ENCODE results near the gene NTHL1. TPM values are rescaled to one million over a fixed set of nuclear protein-coding genes. Genes with fewer than 3 reads are reported as not detected.
A peak's percentile ranks its signal among the peaks of the same experiment; 100 is the strongest.

Gene NTHL1
- total RNA-seq, 4 donors from 2014 or later, result 22.8 to 56.7 (median 28.1) TPM

GRCh38 chr16:2001035-2001434 is 46.6 kb downstream of the NTHL1 start:
- no peak overlapping the region for H3K27ac ChIP-seq
- peaks cover 20 to 76% (median 23%) of the 10 kb centered on the region in 3 donors for H3K36me3 ChIP-seq
- whole genome bisulfite sequencing, 2 donors, result 90 to 97% methylated on average over 11 to 19 of the region's 19 CpGs
- TF ChIP-seq POLR2A (IDR thresholded peaks at IDR 0.05) (no peak), EP300 (IDR thresholded peaks at IDR 0.05) (no peak)
- TF ChIP-seq, protein P1, sequence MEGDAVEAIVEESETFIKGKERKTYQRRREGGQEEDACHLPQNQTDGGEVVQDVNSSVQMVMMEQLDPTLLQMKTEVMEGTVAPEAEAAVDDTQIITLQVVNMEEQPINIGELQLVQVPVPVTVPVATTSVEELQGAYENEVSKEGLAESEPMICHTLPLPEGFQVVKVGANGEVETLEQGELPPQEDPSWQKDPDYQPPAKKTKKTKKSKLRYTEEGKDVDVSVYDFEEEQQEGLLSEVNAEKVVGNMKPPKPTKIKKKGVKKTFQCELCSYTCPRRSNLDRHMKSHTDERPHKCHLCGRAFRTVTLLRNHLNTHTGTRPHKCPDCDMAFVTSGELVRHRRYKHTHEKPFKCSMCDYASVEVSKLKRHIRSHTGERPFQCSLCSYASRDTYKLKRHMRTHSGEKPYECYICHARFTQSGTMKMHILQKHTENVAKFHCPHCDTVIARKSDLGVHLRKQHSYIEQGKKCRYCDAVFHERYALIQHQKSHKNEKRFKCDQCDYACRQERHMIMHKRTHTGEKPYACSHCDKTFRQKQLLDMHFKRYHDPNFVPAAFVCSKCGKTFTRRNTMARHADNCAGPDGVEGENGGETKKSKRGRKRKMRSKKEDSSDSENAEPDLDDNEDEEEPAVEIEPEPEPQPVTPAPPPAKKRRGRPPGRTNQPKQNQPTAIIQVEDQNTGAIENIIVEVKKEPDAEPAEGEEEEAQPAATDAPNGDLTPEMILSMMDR (IDR thresholded peaks at IDR 0.05), result no peak
- H3K4me1 ChIP-seq, result peaks cover 0 to 31% (median 24%) of the 10 kb centered on the region in 4 donors
- no peaks in the 10 kb centered on the region for H3K27me3 ChIP-seq
- no peaks in the 10 kb centered on the region for H3K9me3 ChIP-seq
- no peak for DNase-seq (ENCODE audit: low spot score in 2 of 2)
- H3K4me3 ChIP-seq, result no peak overlapping the region

DNA sequence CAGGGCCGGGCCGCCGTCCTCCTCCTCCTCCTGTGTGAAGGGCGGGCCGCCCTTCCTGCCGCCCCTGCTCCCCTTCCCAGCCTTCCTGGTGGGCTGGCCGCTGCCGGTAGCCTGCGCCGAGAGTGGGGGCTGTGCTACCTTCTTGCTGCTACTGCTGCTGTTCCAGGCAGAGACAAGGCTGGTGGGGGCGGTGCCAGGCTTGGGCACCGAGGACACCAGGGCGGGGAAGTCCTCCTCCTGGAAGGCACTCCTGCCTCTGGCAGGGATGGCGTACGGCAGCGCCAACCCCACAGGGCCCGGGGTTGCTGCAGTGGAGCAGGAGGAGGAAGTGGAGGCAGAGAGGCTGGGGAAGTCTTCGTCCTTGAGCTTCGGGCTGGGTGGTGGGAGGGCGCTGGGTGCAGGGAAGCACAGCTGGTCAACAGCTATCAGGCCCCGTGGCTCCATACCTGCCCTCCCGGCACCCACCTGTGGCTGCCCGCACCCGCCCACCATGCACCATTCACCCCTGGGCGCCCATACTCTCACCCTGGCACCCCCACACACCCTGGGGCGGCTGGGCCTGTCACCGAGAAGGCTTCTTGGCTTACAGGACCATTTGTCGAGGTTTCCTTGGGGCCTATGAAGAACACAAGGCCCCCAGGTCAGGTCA is 47.6 kb downstream of the NTHL1 start:
- Histone ChIP-seq H3K9me3 (no peaks in the 10 kb centered on the region), H3K4me3 (no peak overlapping the region), H3K27me3 (no peaks in the 10 kb centered on the region), H3K27ac (no peak overlapping the region), H3K4me1 (peaks cover 0 to 21% (median 14%) of the 10 kb centered on the region in 4 donors), H3K36me3 (peaks cover 20 to 78% (median 23%) of the 10 kb centered on the region in 3 donors)
- TF ChIP-seq EP300 (IDR thresholded peaks at IDR 0.05) (no peak), POLR2A (IDR thresholded peaks at IDR 0.05) (no peak)
- TF ChIP-seq, protein P1 (IDR thresholded peaks at IDR 0.05), result no peak
- no peak for DNase-seq (ENCODE audit: low spot score in 2 of 2)
- WGBS, 2 donors, result 89 to 90% methylated on average over 23 of the region's 28 CpGs

GRCh38 chr16:1998852-1999801 is 48.5 kb downstream of the NTHL1 start:
- peaks cover 20 to 78% (median 23%) of the 10 kb centered on the region in 3 donors for H3K36me3 ChIP-seq
- 83 to 92% methylated on average over 25 to 27 of the region's 39 CpGs for WGBS, 2 donors
- no peak for DNase-seq (ENCODE audit: low spot score in 2 of 2)
- peaks cover 0 to 12% (median 6%) of the 10 kb centered on the region in 4 donors for H3K4me1 ChIP-seq
- TF ChIP-seq, protein P1 (IDR thresholded peaks at IDR 0.05), result no peak
- TF ChIP-seq EP300 (IDR thresholded peaks at IDR 0.05) (no peak), POLR2A (IDR thresholded peaks at IDR 0.05) (no peak)
- no peaks in the 10 kb centered on the region for H3K27me3 ChIP-seq
- H3K9me3 ChIP-seq, result no peaks in the 10 kb centered on the region
- no peak overlapping the region for H3K27ac ChIP-seq
- no peak overlapping the region for H3K4me3 ChIP-seq

GRCh38 chr16:1998360-1998835 is 49.2 kb downstream of the NTHL1 start:
- Histone ChIP-seq H3K27ac (peak overlapping the region in 1 of 4 donors; percentile 35), H3K9me3 (no peaks in the 10 kb centered on the region), H3K27me3 (peaks cover 0 to 2% of the 10 kb centered on the region in 2 donors), H3K4me3 (no peak overlapping the region), H3K36me3 (peaks cover 20 to 76% (median 23%) of the 10 kb centered on the region in 3 donors), H3K4me1 (peaks cover 0 to 5% (median 0%) of the 10 kb centered on the region in 4 donors)
- no peak for DNase-seq (ENCODE audit: low spot score in 2 of 2)
- WGBS, 2 donors, result 93 to 95% methylated on average over 21 to 22 of the region's 27 CpGs
- TF ChIP-seq POLR2A (IDR thresholded peaks at IDR 0.05), result no peak
- TF ChIP-seq, protein P1 (IDR thresholded peaks at IDR 0.05), result no peak
- no peak for TF ChIP-seq EP300 (IDR thresholded peaks at IDR 0.05)
